Astrocyte (in vitro differentiated cells and primary cell): ENCODE measurements around the gene COQ10A.

Experiments
- CTCF ChIP-seq: IDR thresholded peaks from 2 replicates; pipeline ENCODE4 v1.5.1; 2011; ENCODE audit warnings: low read depth, mild to moderate bottlenecking, inconsistent platforms, low read length, moderate library complexity; ENCODE audit not compliant: insufficient read depth
- EZH2 ChIP-seq: IDR thresholded peaks from 2 replicates; pipeline ENCODE4 v1.6.1; 2012; ENCODE audit warnings: mild to moderate bottlenecking, low read length, inconsistent platforms; ENCODE audit not compliant: insufficient read depth

GRCh38 chr12:56221757-56222530 is 44.8 kb upstream of the COQ10A start, which contains the start of gene RNF41:
- TF ChIP-seq CTCF = no peak
- TF ChIP-seq EZH2 = no peak
